ENCODE measurements around the gene MBNL1. TPM values are rescaled to one million over a fixed set of nuclear protein-coding genes. Genes with fewer than 3 reads are reported as not detected.

The MBNL1 gene
- polyA plus RNA-seq, 3 donors: 190 to 204 (median 191) TPM

- H3K36me3 Mint-ChIP-seq: peaks cover 12% of the 10 kb centered on the region in 2 donors
- no peaks in the 10 kb centered on the region for H3K9me3 Mint-ChIP-seq
- Histone ChIP-seq H3K36me3 (replicated peaks in 1 of 2; ENCODE audit: control insufficient read depth in 1 of 2, insufficient read depth in 2 of 2, low read length in 2 of 2) (peaks cover 7 to 23% of the 10 kb centered on the region in 2 donors), H3K9ac (ENCODE audit: insufficient read depth, low read length, poor library complexity, severe bottlenecking) (no peak overlapping the region), H3K4me1 (ENCODE audit: control insufficient read depth in 1 of 2, insufficient read depth in 2 of 2, low read length in 2 of 2) (peaks cover 23 to 41% of the 10 kb centered on the region in 2 donors), H3K9me3 (replicated peaks in 1 of 2; ENCODE audit: control insufficient read depth in 1 of 2, insufficient read depth in 1 of 2, low read length in 2 of 2) (no peaks in the 10 kb centered on the region), H3K4me3 (replicated peaks in 1 of 3; ENCODE audit: low read depth in 2 of 3, low read length in 3 of 3) (peak overlapping the region in 2 of 3 experiments; percentile 34 to 51), H4K20me1 (ENCODE audit: insufficient read depth, low read length) (peaks cover 89% of the 10 kb centered on the region), H3K79me2 (ENCODE audit: insufficient read depth, low read length) (peaks cover 100% of the 10 kb centered on the region), H3K27ac (ENCODE audit: low read depth in 1 of 2, low read length in 2 of 2) (peak overlapping the region in 1 of 2 donors; percentile 72), H3K27me3 (ENCODE audit: control insufficient read depth in 2 of 2, insufficient read depth in 2 of 2, low read length in 2 of 2) (no peaks in the 10 kb centered on the region), H2AFZ (ENCODE audit: insufficient read depth, low read depth, low read length, poor library complexity, severe bottlenecking) (no peak overlapping the region), H3K4me2 (replicated peaks; ENCODE audit: extremely low read depth, low read length, poor library complexity, severe bottlenecking) (peak overlapping the region; percentile 47)
- H3K27ac Mint-ChIP-seq: peak overlapping the region in 6 of 7 donors; percentile 79 to 94 (median 84)
- no peak for TF ChIP-seq CTCF (IDR thresholded peaks at IDR 0.05)
- H3K4me1 Mint-ChIP-seq: peaks cover 40% of the 10 kb centered on the region
- no CpG with 5 or more reads among the region's 9 CpGs for WGBS (ENCODE audit: insufficient coverage)
- intact Hi-C loops (cut with micrococcal nuclease): no loop called here
- DNase-seq: peak in 2 of 3 donors; percentile 19 to 40
- H3K4me3 Mint-ChIP-seq: peak overlapping the region; percentile 70 to 84
- no peaks in the 10 kb centered on the region for H3K27me3 Mint-ChIP-seq (ENCODE audit: low read depth in 3 of 3)
These were observed 113.8 kb downstream of the MBNL1 start for GRCh38 chr3:152382312-152383135.

- DNase-seq: no peak
- intact Hi-C loops (cut with micrococcal nuclease): no loop called here
- TF ChIP-seq CTCF (IDR thresholded peaks at IDR 0.05): no peak
- H3K4me1 Mint-ChIP-seq: peaks cover 35% of the 10 kb centered on the region
- Histone ChIP-seq H2AFZ (ENCODE audit: insufficient read depth, low read depth, low read length, poor library complexity, severe bottlenecking) (no peak overlapping the region), H3K4me3 (replicated peaks in 1 of 3; ENCODE audit: low read depth in 2 of 3, low read length in 3 of 3) (no peak overlapping the region), H3K9me3 (replicated peaks in 1 of 2; ENCODE audit: control insufficient read depth in 1 of 2, insufficient read depth in 1 of 2, low read length in 2 of 2) (no peaks in the 10 kb centered on the region), H3K4me1 (ENCODE audit: control insufficient read depth in 1 of 2, insufficient read depth in 2 of 2, low read length in 2 of 2) (peaks cover 16 to 34% of the 10 kb centered on the region in 2 donors), H3K79me2 (ENCODE audit: insufficient read depth, low read length) (peaks cover 100% of the 10 kb centered on the region), H3K27ac (ENCODE audit: low read depth in 1 of 2, low read length in 2 of 2) (peak overlapping the region in 1 of 2 donors; percentile 72), H3K9ac (ENCODE audit: insufficient read depth, low read length, poor library complexity, severe bottlenecking) (no peak overlapping the region), H3K27me3 (ENCODE audit: control insufficient read depth in 2 of 2, insufficient read depth in 2 of 2, low read length in 2 of 2) (no peaks in the 10 kb centered on the region), H3K36me3 (replicated peaks in 1 of 2; ENCODE audit: control insufficient read depth in 1 of 2, insufficient read depth in 2 of 2, low read length in 2 of 2) (peaks cover 7 to 19% of the 10 kb centered on the region in 2 donors), H4K20me1 (ENCODE audit: insufficient read depth, low read length) (peaks cover 88% of the 10 kb centered on the region), H3K4me2 (replicated peaks; ENCODE audit: extremely low read depth, low read length, poor library complexity, severe bottlenecking) (no peak overlapping the region)
- H3K27ac Mint-ChIP-seq: peak overlapping the region in 2 of 7 donors; percentile 17 to 79
- no peak overlapping the region for H3K4me3 Mint-ChIP-seq
- 80% methylated on average over 1 of the region's 1 CpG for WGBS (ENCODE audit: insufficient coverage)
- peaks cover 9% of the 10 kb centered on the region in 2 donors for H3K36me3 Mint-ChIP-seq
- H3K9me3 Mint-ChIP-seq: no peaks in the 10 kb centered on the region
- H3K27me3 Mint-ChIP-seq (ENCODE audit: low read depth in 3 of 3): no peaks in the 10 kb centered on the region
These were observed 114.4 kb downstream of the MBNL1 start for GRCh38 chr3:152383136-152383606.
